Esophagus squamous epithelium (tissue), 5 donors: ENCODE data around the gene BEST2. TPM values are rescaled to one million over a fixed set of nuclear protein-coding genes. Genes with fewer than 3 reads are reported as not detected.

Experiments
- DNase-seq: peaks from one replicate; lab custom pipeline; 2025; lab: John Stamatoyannopoulos, UW
- H3K27ac ChIP-seq, 4 donors: fragments of 200-600 bp; sonication (generic); one replicate each; pipeline ENCODE4 v1.5.1; 2016 to 2019; ENCODE audit warnings: mild to moderate bottlenecking in 1 of 4
- H3K27me3 ChIP-seq, 4 donors: fragments of 200-600 bp; sonication (generic); 1 replicate in 3 of 4; 2 replicates in 1 of 4; pipeline versions ENCODE4 v1.5.1 to v1.6.0; 2017 to 2021; ENCODE audit warnings: antibody characterized with exemption in 1 of 4
- H3K36me3 ChIP-seq, 3 donors: fragments of 200-600 bp; sonication (generic); one replicate each; pipeline ENCODE4 v1.5.1; 2016 to 2019
- H3K4me1 ChIP-seq, 3 donors: fragments of 200-600 bp; sonication (generic); one replicate each; pipeline ENCODE4 v1.5.1; 2017 to 2019
- H3K4me3 ChIP-seq, 4 donors: fragments of 200-600 bp; sonication (generic); 1 replicate in 3 of 4; 2 replicates in 1 of 4; pipeline ENCODE4 v1.5.1; 2016 to 2019; ENCODE audit warnings: mild to moderate bottlenecking in 2 of 4, moderate library complexity in 1 of 4
- H3K9me3 ChIP-seq, 3 donors: fragments of 200-600 bp; sonication (generic); one replicate each; pipeline ENCODE4 v1.5.1; 2016 to 2019
- POLR2A ChIP-seq, 4 donors: fragments of 450-650 bp; IDR thresholded peaks; one replicate each; pipeline ENCODE4 v1.6.1; 2017; ENCODE audit warnings: antibody characterized with exemption in 4 of 4, mild to moderate bottlenecking in 4 of 4, moderate library complexity in 3 of 4
- WGBS, 2 donors: methylation state at CpG; one replicate each; pipeline ENCODE4 v1.1.5; 2018; 5-methylcytosine and 5-hydroxymethylcytosine counted together
- intact Hi-C: fragments of 100-400 bp; cut with DNase I; formaldehyde crosslinking; loops from one replicate; pipeline ENCODE4 v1.15.0; 2022
- total RNA-seq, 4 donors: library from RNA; depleted of rRNA; stranded (reverse); fragments of >200 nt; gene quantifications; one replicate each; pipeline ENCODE4 v1.1.0, GENCODE V29; 2016
- TF ChIP-seq, protein P1 (sequence below), 6 experiments: fragments of 450-650 bp in 4 of 6; fragments of 200-600 bp in 2 of 6; sonication (generic) in 2 of 6; IDR thresholded peaks; one replicate each; pipeline ENCODE4 v1.5.1; 2016 to 2019; ENCODE audit warnings: antibody characterized with exemption in 6 of 6, mild to moderate bottlenecking in 4 of 6, moderate library complexity in 4 of 6
- donor health status: DM: yes; HTN: yes; CAD: no.

Gene BEST2
- total RNA-seq, 4 donors from 2014 or later, result 0.27 to 1.3 TPM; not detected in 2

DNA sequence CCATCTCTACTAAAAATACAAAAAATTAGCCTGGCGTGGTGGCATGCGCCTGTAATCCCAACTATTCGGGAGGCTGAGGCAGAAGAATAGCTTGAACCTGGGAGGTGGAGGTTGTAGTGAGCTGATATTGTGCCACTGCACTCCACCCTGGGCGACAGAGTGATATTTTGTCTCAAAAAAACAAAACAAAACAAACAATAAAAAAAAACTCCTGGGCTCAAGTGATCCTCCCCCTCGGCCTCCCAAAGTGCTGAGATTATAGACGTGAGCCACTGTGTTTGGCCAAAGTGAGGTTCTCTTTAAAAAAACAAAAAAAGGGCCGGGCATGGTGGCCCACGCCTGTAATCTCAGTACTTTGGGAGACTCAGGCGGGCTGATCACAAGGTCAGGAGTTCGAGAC lies 35.9 kb downstream of the BEST2 start:
- DNase-seq, result no peak
- intact Hi-C loops, result no loop called here
- peaks cover 0 to 6% (median 0%) of the 10 kb centered on the region in 3 donors for H3K36me3 ChIP-seq
- H3K27me3 ChIP-seq, result no peaks in the 10 kb centered on the region
- no peak overlapping the region for H3K4me3 ChIP-seq
- no peak for TF ChIP-seq POLR2A (IDR thresholded peaks at IDR 0.05)
- TF ChIP-seq, protein P1, sequence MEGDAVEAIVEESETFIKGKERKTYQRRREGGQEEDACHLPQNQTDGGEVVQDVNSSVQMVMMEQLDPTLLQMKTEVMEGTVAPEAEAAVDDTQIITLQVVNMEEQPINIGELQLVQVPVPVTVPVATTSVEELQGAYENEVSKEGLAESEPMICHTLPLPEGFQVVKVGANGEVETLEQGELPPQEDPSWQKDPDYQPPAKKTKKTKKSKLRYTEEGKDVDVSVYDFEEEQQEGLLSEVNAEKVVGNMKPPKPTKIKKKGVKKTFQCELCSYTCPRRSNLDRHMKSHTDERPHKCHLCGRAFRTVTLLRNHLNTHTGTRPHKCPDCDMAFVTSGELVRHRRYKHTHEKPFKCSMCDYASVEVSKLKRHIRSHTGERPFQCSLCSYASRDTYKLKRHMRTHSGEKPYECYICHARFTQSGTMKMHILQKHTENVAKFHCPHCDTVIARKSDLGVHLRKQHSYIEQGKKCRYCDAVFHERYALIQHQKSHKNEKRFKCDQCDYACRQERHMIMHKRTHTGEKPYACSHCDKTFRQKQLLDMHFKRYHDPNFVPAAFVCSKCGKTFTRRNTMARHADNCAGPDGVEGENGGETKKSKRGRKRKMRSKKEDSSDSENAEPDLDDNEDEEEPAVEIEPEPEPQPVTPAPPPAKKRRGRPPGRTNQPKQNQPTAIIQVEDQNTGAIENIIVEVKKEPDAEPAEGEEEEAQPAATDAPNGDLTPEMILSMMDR (IDR thresholded peaks at IDR 0.05), result no peak
- H3K4me1 ChIP-seq, result peaks cover 66 to 86% (median 81%) of the 10 kb centered on the region in 3 donors
- H3K9me3 ChIP-seq, result no peaks in the 10 kb centered on the region
- peak overlapping the region; percentile 99 for H3K27ac ChIP-seq
- 59 to 79% methylated on average over 7 to 10 of the region's 10 CpGs for WGBS, 2 donors

DNA sequence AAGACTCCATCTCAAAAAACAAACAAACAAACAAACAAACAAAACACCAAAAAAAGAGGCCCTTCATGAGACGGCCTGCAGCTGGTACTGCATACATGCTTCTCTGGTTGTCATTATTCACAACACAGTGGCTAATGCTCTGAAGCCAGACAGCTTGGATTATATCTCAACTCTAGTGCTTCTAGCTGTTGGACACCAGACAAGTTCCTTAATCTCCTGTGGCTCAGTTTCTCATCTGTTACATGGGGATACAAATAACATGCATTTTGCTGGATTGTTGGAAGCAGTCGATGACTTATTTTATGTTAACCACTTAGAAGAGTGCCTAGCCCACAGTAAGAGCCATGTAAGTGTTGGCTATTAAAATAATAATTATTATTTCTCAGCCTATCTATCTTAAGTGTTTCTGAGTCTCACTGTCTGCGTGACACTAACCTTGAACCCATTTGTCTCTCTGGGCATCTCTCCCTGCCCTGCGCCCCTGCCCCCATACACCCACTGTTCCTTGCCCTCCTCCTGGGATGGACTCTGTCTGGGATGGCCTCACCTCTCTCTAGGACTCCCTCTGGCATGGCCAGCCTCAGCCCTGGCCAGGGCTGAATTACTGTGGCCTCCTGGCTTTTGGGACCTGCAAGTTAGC lies 36.6 kb downstream of the BEST2 start:
- DNase-seq, result no peak
- no peaks in the 10 kb centered on the region for H3K9me3 ChIP-seq

DNA sequence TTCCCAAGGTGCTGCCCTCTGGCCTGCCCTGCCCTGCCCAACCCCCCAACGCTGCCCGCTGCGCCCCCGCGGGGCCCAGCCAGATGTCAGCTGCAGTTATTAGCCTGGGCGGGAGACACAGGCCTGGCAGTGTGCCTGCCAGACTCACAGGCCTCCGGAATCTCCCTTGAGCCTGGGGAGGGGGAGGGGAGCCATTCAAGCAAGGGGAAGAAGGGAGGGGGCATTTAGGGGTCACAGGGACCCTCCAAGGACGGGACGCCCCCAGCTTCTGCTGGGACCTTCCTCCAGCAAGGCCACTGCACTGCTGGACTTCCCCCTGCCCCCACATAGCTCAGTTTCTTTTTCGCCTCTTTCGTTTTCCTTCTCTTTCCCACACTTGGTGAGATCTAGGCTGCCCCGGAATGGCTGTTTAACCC lies 37.1 kb downstream of the BEST2 start:
- no peaks in the 10 kb centered on the region for H3K27me3 ChIP-seq
- TF ChIP-seq, protein P1 (IDR thresholded peaks at IDR 0.05), result no peak
- TF ChIP-seq POLR2A (IDR thresholded peaks at IDR 0.05), result peak in 1 of 4 donors; percentile 12
- WGBS, 2 donors, result 0 to 2% methylated on average over 2 to 6 of the region's 12 CpGs

More for the DNA sequence above, 36.6 kb downstream of the BEST2 start:
- Histone ChIP-seq H3K4me3 (peak overlapping the region; percentile 79 to 89 (median 88)), H3K27me3 (no peaks in the 10 kb centered on the region), H3K36me3 (peaks cover 0 to 11% (median 0%) of the 10 kb centered on the region in 3 donors), H3K27ac (peak overlapping the region; percentile 99), H3K4me1 (peaks cover 62 to 79% (median 75%) of the 10 kb centered on the region in 3 donors)
- WGBS, 2 donors, result 27% methylated on average over 4 of the region's 4 CpGs
- TF ChIP-seq POLR2A (IDR thresholded peaks at IDR 0.05), result no peak
- TF ChIP-seq, protein P1 (IDR thresholded peaks at IDR 0.05), result no peak
- intact Hi-C loops, result no loop called here

DNA sequence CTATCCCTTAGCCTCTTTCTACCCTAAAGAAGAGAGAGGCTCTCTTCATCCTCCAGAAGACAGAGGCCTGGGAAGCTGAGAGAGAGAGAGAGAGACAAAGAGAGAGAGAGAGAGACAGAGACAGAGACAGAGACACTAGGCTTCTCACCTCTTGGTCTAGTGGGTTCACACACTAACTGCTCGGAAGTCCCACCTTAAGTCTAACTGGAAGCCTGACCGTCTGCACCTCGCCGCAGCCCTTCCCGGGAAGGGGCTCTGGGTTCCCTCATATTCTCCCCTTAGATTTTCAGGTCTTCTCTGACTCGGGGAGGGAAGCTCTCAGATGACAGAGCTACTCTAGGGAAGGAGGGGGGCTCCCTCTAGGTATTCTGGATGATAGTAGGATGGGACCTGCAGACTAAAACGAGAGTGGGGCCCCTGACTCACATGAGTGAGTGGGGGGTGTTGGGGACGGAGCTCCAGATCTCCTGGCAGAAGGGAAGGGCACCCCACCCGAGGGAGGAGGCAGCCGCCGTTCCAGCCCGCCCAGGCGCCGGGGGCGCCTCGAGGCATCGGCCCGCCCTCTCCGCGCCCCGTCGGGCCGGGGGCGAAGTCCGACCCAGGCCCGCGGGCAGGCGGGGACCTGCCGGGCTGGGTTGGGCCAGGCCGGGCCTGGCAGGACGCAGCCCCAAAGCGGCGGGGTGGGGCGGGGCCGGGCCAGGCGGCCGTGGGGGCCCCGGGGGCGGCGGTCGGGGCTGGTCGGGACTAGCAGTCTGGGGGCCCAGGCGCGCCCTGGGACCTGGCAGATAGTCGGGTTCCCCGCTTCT lies 37.7 kb downstream of the BEST2 start:
- Histone ChIP-seq H3K4me1 (peaks cover 54 to 77% (median 64%) of the 10 kb centered on the region in 3 donors), H3K4me3 (peak overlapping the region; percentile 79 to 89 (median 88)), H3K9me3 (no peaks in the 10 kb centered on the region), H3K27ac (peak overlapping the region; percentile 99), H3K27me3 (no peaks in the 10 kb centered on the region), H3K36me3 (peaks cover 0 to 11% (median 0%) of the 10 kb centered on the region in 3 donors)
- no peak for DNase-seq
- intact Hi-C loops, result no loop called here
- 0 to 6% methylated on average over 5 of the region's 46 CpGs for WGBS, 2 donors
- TF ChIP-seq POLR2A (IDR thresholded peaks at IDR 0.05), result no peak
- TF ChIP-seq, protein P1 (IDR thresholded peaks at IDR 0.05), result no peak

More for the DNA sequence above, 37.1 kb downstream of the BEST2 start:
- DNase-seq, result no peak
- intact Hi-C loops, result no loop called here
- peaks cover 56 to 77% (median 70%) of the 10 kb centered on the region in 3 donors for H3K4me1 ChIP-seq
- H3K4me3 ChIP-seq, result peak overlapping the region; percentile 79 to 89 (median 88)
- H3K36me3 ChIP-seq, result peaks cover 0 to 11% (median 0%) of the 10 kb centered on the region in 3 donors
- no peaks in the 10 kb centered on the region for H3K9me3 ChIP-seq
- peak overlapping the region; percentile 99 for H3K27ac ChIP-seq
